H9 (cell line): ENCODE measurements around the gene ANK3. TPM values are rescaled to one million over a fixed set of nuclear protein-coding genes. Genes with fewer than 3 reads are reported as not detected.

ENCODE experiments used
- DNase-seq: peaks from one replicate; pipeline ENCODE4 v3.0.0-alpha.2; 2017
- H2AFZ ChIP-seq: one replicate; pipeline ENCODE4 v1.6.1; 2013; ENCODE audit warnings: mild to moderate bottlenecking, low read length, control low read depth, moderate library complexity
- H2AK5ac ChIP-seq: 2 replicates; pipeline ENCODE4 v1.6.1; 2013; ENCODE audit warnings: low read length, control low read depth, mixed read lengths; ENCODE audit not compliant: insufficient read length
- H2BK120ac ChIP-seq: one replicate; pipeline ENCODE4 v1.6.1; 2013; ENCODE audit warnings: low read depth, mild to moderate bottlenecking, low read length, control low read depth, inconsistent platforms; ENCODE audit not compliant: poor library complexity, severe bottlenecking
- H2BK12ac ChIP-seq: 2 replicates; pipeline ENCODE4 v1.6.1; 2013; ENCODE audit warnings: low read length, control low read depth, mixed read lengths, low read depth; ENCODE audit not compliant: insufficient read length
- H2BK15ac ChIP-seq: 2 replicates; pipeline ENCODE4 v1.6.1; 2013; ENCODE audit warnings: low read depth, low read length, control low read depth
- H2BK20ac ChIP-seq: one replicate; pipeline ENCODE4 v1.6.1; 2013; ENCODE audit warnings: low read depth, mild to moderate bottlenecking, low read length, control low read depth, inconsistent platforms; ENCODE audit not compliant: poor library complexity, severe bottlenecking
- H2BK5ac ChIP-seq: 2 replicates; pipeline ENCODE4 v1.6.1; 2013; ENCODE audit warnings: low read length, control low read depth, mixed read lengths; ENCODE audit not compliant: insufficient read length
- H3K14ac ChIP-seq: 2 replicates; pipeline ENCODE4 v1.6.1; 2013; ENCODE audit warnings: low read length, control low read depth; ENCODE audit not compliant: insufficient read depth
- H3K18ac ChIP-seq: 2 replicates; pipeline ENCODE4 v1.6.1; 2013; ENCODE audit warnings: low read depth, mild to moderate bottlenecking, mixed read lengths, low read length, control low read depth; ENCODE audit not compliant: insufficient read length
- H3K23ac ChIP-seq: 2 replicates; pipeline ENCODE4 v1.6.1; 2013; ENCODE audit warnings: low read length, control low read depth, mixed read lengths, low read depth; ENCODE audit not compliant: insufficient read length
- H3K23me2 ChIP-seq: 2 replicates; pipeline ENCODE4 v1.6.1; 2013; ENCODE audit warnings: low read depth, mild to moderate bottlenecking, mixed read lengths, low read length, control low read depth; ENCODE audit not compliant: insufficient read length, poor library complexity, severe bottlenecking
- H3K27ac ChIP-seq: 2 replicates; pipeline ENCODE4 v1.5.1; 2013; ENCODE audit warnings: low read length, control low read depth, mixed read lengths, low read depth; ENCODE audit not compliant: insufficient read length
- H3K27me3 ChIP-seq: 2 replicates; pipeline ENCODE4 v1.6.1; 2013; ENCODE audit warnings: low read length, control low read depth, inconsistent platforms; ENCODE audit not compliant: insufficient read depth
- H3K4ac ChIP-seq: 2 replicates; pipeline ENCODE4 v1.6.1; 2013; ENCODE audit warnings: low read depth, mild to moderate bottlenecking, control low read depth, inconsistent platforms, low read length, moderate library complexity
- H3K4me1 ChIP-seq: 2 replicates; pipeline ENCODE4 v1.6.1; 2013; ENCODE audit warnings: low read length, control low read depth, inconsistent platforms; ENCODE audit not compliant: insufficient read depth
- H3K4me2 ChIP-seq: 2 replicates; pipeline ENCODE4 v1.6.1; 2013; ENCODE audit warnings: low read length, control low read depth, mixed read lengths; ENCODE audit not compliant: insufficient read length, insufficient read depth
- H3K56ac ChIP-seq: 2 replicates; pipeline ENCODE4 v1.6.1; 2013; ENCODE audit warnings: low read depth, mild to moderate bottlenecking, mixed read lengths, low read length, control low read depth; ENCODE audit not compliant: insufficient read length
- H3K79me1 ChIP-seq: 2 replicates; pipeline ENCODE4 v1.6.1; 2013; ENCODE audit warnings: low read depth, mild to moderate bottlenecking, moderate library complexity, low read length, control low read depth, inconsistent platforms; ENCODE audit not compliant: insufficient read depth, poor library complexity, severe bottlenecking
- H3K79me2 ChIP-seq: 2 replicates; pipeline ENCODE4 v1.6.1; 2013; ENCODE audit warnings: low read length, control low read depth, inconsistent platforms; ENCODE audit not compliant: insufficient read depth
- H3K9ac ChIP-seq: 2 replicates; pipeline ENCODE4 v1.6.1; 2013; ENCODE audit warnings: low read length, control low read depth, mixed read lengths; ENCODE audit not compliant: insufficient read length; ENCODE audit errors: extremely low read depth
- H3K9me3 ChIP-seq: one replicate; pipeline ENCODE4 v1.6.1; 2013; ENCODE audit warnings: low read depth, low read length, inconsistent platforms; ENCODE audit not compliant: control insufficient read depth
- H3T11ph ChIP-seq: one replicate; pipeline ENCODE4 v1.6.1; 2013; ENCODE audit warnings: mild to moderate bottlenecking, low read length, control low read depth, inconsistent platforms
- H4K20me1 ChIP-seq: one replicate; pipeline ENCODE4 v1.6.1; 2013; ENCODE audit not compliant: control insufficient read depth, insufficient read length, insufficient read depth
- H4K5ac ChIP-seq: 2 replicates; pipeline ENCODE4 v1.6.1; 2013; ENCODE audit warnings: low read depth, mild to moderate bottlenecking, mixed read lengths, low read length, control low read depth; ENCODE audit not compliant: insufficient read length
- H4K8ac ChIP-seq: replicated peaks from 2 replicates; pipeline ENCODE4 v1.6.1; 2013; ENCODE audit warnings: low read length, control low read depth, mixed read lengths, low read depth; ENCODE audit not compliant: insufficient read length
- H4K91ac ChIP-seq: 2 replicates; pipeline ENCODE4 v1.6.1; 2013; ENCODE audit warnings: low read depth, mild to moderate bottlenecking, moderate library complexity, mixed read lengths, low read length, control low read depth; ENCODE audit not compliant: insufficient read length
- H3K27ac Mint-ChIP-seq, 3 experiments: 2 replicates in 2 of 3; 3 replicates in 1 of 3; pipeline ENCODE4 v1.8.0; 2020 to 2021; ENCODE audit warnings: mixed read lengths in 3 of 3, mild to moderate bottlenecking in 1 of 3, moderate library complexity in 1 of 3
- H3K27me3 Mint-ChIP-seq: 2 replicates; pipeline ENCODE4 v1.8.0; 2021; ENCODE audit warnings: low read depth, mild to moderate bottlenecking, moderate library complexity, mixed read lengths
- H3K36me3 Mint-ChIP-seq, 3 experiments: 2 replicates in 2 of 3; 3 replicates in 1 of 3; pipeline ENCODE4 v1.8.0; 2020 to 2021; ENCODE audit warnings: low read depth in 3 of 3, mixed read lengths in 3 of 3; ENCODE audit not compliant: insufficient read depth in 1 of 3
- H3K4me1 Mint-ChIP-seq, 2 experiments: 2 replicates each; pipeline ENCODE4 v1.8.0; 2020; ENCODE audit warnings: mixed read lengths in 2 of 2
- H3K4me3 Mint-ChIP-seq, 2 experiments: 2 replicates in 1 of 2; 3 replicates in 1 of 2; pipeline ENCODE4 v1.8.0; 2020 to 2021; ENCODE audit warnings: mild to moderate bottlenecking in 2 of 2, mixed read lengths in 2 of 2, moderate library complexity in 1 of 2
- H3K9me3 Mint-ChIP-seq, 2 experiments: 2 replicates in 1 of 2; 3 replicates in 1 of 2; pipeline ENCODE4 v1.8.0; 2020; ENCODE audit warnings: mild to moderate bottlenecking in 2 of 2, mixed read lengths in 2 of 2, moderate library complexity in 1 of 2
- CTCF ChIP-seq: fragments of 200-600 bp; sonication (generic); conservative IDR thresholded peaks from 3 replicates; pipeline ENCODE4 v1.8.0; 2021; ENCODE audit warnings: antibody characterized with exemption, mild to moderate bottlenecking
- WGBS: extraction: QIAGEN DNeasy Blood & Tissue Kit; methylation state at CpG from one replicate; pipeline ENCODE4 v1.1.7; 2013; ENCODE audit warnings: missing lambda C conversion rate, low lambda C conversion rate, mixed read lengths; ENCODE audit not compliant: insufficient read length; ENCODE audit errors: extremely low coverage; 5-methylcytosine and 5-hydroxymethylcytosine counted together
- total RNA-seq: library from RNA; stranded (reverse); gene quantifications from 2 replicates; pipeline ENCODE4 v1.2.1, GENCODE V29; 2021

The ANK3 gene
- total RNA-seq, 1 experiment from 2014 or later, result 59.6 TPM

- no peak overlapping the region for H2AK5ac ChIP-seq
- H3K27ac Mint-ChIP-seq, result no peak overlapping the region
- H2AFZ ChIP-seq, result no peak overlapping the region
- H2BK20ac ChIP-seq, result no peak overlapping the region
- no peaks in the 10 kb centered on the region for H3K9me3 Mint-ChIP-seq
- H3K23ac ChIP-seq, result no peak overlapping the region
- no peak overlapping the region for H3K27ac ChIP-seq
- H3K4me1 ChIP-seq, result no peaks in the 10 kb centered on the region
- H3K56ac ChIP-seq, result no peak overlapping the region
- H3K79me2 ChIP-seq, result no peaks in the 10 kb centered on the region
- no peak overlapping the region for H3K4me3 Mint-ChIP-seq
- no peak overlapping the region for H3T11ph ChIP-seq
- no peak overlapping the region for H3K14ac ChIP-seq
- no peak for DNase-seq
- no peak overlapping the region for H4K8ac ChIP-seq
- no peak for TF ChIP-seq CTCF
- H3K18ac ChIP-seq, result no peak overlapping the region
- peaks cover 0 to 11% (median 10%) of the 10 kb centered on the region in 3 experiments; a peak in 5 of 7 replicates for H3K36me3 Mint-ChIP-seq
- H2BK12ac ChIP-seq, result no peak overlapping the region
- H4K20me1 ChIP-seq, result no peaks in the 10 kb centered on the region
- no peaks in the 10 kb centered on the region for H3K27me3 Mint-ChIP-seq
- WGBS, result no CpG with 5 or more reads among the region's 3 CpGs
- H2BK15ac ChIP-seq, result no peak overlapping the region
- H3K79me1 ChIP-seq, result no peaks in the 10 kb centered on the region
- H3K23me2 ChIP-seq, result no peaks in the 10 kb centered on the region
- H4K5ac ChIP-seq, result no peak overlapping the region
- H3K4ac ChIP-seq, result no peak overlapping the region
- no peaks in the 10 kb centered on the region for H3K27me3 ChIP-seq
- no peak overlapping the region for H2BK120ac ChIP-seq
- H4K91ac ChIP-seq, result no peak overlapping the region
- no peak overlapping the region for H3K9ac ChIP-seq
- no peaks in the 10 kb centered on the region for H3K4me1 Mint-ChIP-seq
- H2BK5ac ChIP-seq, result no peak overlapping the region
- no peaks in the 10 kb centered on the region for H3K9me3 ChIP-seq
- no peak overlapping the region for H3K4me2 ChIP-seq
Measured at GRCh38 chr10:60197206-60197605, 192.5 kb downstream of the ANK3 start.
